ENCODE measurements around the gene RHOBTB3.

- TF ChIP-seq, protein P1, sequence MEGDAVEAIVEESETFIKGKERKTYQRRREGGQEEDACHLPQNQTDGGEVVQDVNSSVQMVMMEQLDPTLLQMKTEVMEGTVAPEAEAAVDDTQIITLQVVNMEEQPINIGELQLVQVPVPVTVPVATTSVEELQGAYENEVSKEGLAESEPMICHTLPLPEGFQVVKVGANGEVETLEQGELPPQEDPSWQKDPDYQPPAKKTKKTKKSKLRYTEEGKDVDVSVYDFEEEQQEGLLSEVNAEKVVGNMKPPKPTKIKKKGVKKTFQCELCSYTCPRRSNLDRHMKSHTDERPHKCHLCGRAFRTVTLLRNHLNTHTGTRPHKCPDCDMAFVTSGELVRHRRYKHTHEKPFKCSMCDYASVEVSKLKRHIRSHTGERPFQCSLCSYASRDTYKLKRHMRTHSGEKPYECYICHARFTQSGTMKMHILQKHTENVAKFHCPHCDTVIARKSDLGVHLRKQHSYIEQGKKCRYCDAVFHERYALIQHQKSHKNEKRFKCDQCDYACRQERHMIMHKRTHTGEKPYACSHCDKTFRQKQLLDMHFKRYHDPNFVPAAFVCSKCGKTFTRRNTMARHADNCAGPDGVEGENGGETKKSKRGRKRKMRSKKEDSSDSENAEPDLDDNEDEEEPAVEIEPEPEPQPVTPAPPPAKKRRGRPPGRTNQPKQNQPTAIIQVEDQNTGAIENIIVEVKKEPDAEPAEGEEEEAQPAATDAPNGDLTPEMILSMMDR (IDR thresholded peaks at IDR 0.05) = no peak
- TF ChIP-seq EP300 (IDR thresholded peaks at IDR 0.05) = no peak
These were observed 69.4 kb downstream of the RHOBTB3 start for GRCh38 chr5:95800553-95800952.
